Stimulated activated CD4-positive, alpha-beta T cell treated with anti-CD3 and anti-CD28 coated beads, Interleukin-1b, Interleukin-23, amount 100 ng/mL, for 4 hours (primary cell): ENCODE measurements around the gene INPP4A.

ENCODE experiments used
- DNase-seq, 2 donors: peaks; one replicate each; pipeline ENCODE4 v3.0.0-alpha.2; 2020; ENCODE audit warnings: low read depth in 2 of 2

Gene INPP4A

DNA sequence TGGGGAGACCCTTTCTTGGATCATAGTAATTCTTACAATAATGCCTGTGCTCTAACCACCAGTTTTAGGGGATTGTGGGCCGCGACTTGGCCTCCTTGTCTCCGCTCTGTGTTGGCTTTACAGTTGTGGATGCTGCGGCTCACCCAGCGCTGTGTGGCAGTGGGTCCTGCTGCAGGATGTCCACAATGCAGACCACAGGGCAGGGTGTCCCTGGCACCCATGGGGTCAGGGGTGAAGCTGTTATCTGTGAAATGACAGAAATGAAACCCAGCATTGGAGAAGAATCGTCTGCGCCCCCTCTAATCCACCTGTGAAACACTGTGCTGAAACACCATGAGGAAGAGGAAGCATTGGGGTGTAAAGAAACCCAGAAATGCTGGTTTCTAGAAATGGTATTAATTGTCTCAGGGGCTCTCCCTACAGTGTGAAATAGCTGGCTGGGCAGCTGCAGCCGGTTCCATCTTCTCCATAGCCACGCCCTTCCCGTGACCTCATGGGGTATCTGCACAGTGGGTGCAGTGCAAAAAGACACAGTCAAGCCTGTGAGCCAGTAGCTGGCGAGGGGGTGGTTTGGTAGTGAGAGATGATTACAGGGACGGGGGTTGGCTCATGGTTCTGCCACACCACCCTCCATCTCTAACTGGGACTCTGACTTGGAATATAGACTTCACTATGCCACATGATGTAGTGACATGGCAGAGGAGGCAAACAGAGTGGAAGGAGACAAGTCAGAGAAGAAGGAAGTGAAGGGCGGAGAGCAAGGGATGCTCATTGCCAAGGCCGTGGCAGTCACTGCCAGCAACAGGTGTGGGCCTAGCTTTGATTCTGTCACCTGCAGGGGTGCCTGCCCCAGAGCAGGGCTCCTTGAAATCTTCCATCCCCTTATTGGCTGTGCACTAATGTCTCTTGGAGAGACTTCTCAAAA lies 16.2 kb downstream of the INPP4A start:
- DNase-seq, result peak in 1 of 2 donors; percentile 49

DNA sequence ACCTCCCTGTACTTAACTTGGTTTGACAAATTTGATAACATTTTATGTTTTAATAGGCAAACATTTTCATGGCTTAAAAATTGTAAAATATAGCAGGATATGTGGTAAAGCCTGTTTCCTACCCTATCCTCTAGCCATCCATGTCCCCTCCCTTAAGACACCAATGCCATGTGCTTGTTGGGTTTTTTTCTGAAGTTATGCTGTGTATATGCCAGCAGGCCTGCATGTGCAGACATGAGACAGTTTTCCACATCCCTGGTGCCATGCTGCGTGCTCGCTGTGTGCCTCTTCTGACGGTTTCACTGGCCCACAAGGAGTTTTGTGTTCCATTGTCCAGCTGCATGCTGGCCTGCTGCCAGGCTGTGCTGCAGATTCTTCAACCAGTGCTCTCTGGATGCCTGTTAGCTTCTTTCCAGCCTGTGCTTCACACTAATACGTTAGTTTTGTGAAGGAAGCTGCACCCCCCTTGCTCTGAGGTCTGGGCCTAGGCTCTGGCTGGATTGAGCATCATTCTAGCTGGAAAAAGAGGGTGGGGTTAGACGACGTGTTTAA lies 16.9 kb downstream of the INPP4A start:
- DNase-seq, result no peak

DNA sequence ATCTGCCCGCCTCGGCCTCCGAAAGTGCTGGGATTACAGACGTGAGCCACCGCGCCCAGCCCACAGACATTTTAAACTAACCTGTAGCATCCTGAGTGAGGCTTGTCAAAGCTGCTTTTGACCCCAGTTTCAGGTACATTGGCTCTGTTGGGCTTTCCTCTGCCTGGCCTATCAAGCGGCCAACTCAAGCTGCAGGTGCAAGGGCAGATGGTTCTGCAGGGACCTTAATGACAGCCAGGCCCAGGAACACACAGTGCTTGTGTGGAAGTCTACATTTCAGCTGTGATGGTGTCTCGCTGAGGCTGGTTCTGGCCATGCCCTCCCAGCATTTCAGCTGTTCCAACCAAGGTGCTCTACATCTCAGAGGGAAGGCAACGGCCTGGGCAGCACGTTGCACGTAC lies 18.4 kb downstream of the INPP4A start:
- DNase-seq, result no peak

DNA sequence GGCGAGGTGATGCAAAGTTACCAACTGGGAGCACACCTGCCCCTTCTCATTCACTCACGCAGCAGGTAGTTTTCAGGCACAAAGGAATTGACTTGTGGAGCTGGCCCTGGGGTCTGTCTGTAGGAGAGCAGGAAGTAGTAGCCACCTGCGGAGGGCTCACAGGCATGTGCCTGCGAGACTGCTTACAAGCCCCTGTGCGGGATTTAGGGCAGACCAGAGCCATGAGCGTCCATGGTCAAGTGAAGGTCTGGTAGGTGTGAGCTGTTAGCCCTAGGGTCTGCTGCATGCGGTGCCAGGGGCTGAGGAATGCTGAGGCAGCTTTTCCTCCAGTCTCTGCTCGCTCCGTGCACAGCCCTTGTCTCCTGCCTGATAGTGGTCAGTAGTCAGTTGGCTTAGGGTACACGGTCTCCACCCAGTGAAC lies 18.9 kb downstream of the INPP4A start:
- no peak for DNase-seq

DNA sequence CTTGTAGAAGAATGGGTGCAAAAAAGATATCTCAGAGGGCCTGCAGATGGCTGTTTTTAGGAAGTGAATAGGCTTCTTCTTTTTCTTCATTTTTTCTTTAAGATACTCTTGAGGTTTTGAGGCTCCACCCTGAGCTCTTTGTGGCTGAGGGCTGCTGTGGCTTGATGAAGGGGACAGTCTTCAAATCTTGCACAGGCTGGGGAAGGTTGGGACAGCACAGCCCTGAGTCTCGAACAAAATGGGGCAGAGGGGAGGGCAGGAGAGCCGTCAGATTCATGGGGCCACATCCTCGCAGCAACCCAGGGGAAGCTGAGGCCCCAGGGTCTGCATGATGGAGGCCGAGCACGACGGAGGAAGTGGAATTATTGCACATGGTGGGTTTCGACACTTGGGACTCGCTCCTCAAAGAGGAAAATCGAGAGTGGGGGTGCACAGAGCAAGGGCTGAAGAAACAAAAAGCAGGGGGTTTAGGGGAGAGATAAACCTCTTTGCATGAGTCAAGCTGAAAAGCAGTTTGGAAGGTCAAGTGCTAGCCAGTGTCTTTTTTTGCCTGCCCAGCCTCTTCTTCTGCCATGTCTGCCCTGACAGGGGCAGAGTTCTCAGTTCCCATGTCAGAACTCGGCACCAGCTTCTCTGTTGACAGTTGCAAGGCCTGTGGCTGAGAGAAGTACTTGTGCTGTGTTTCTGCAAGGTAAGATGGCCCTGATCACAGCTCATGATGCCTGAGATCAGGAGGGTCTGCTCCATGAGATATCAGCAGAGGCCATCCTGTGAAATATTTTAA lies 19.5 kb downstream of the INPP4A start:
- DNase-seq, result no peak

DNA sequence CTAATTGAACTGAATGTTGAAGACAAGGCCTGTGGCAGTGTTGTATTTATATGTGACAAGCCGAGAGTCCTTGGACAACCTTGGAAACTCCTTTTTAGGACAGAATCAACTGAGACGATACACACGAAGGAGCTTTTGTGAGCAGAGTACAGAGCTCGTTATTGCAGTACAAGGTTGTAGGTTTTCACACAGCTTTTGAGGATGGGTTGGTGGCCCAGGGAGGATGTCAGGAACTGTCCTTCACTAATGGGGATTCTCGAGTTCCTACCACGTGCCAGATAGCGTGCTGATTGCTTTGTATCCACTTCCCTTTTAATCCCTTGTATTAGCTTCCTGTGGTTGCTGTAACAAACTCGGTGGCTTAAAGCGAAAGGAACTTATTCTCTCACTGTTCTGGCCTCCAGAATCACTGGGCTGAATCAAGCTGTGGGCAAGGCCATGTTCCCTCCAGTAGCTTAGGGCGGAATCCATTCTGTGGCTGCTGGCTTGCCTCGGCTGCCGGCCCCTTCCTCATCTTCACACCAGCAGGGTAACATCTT lies 20.2 kb downstream of the INPP4A start:
- no peak for DNase-seq

DNA sequence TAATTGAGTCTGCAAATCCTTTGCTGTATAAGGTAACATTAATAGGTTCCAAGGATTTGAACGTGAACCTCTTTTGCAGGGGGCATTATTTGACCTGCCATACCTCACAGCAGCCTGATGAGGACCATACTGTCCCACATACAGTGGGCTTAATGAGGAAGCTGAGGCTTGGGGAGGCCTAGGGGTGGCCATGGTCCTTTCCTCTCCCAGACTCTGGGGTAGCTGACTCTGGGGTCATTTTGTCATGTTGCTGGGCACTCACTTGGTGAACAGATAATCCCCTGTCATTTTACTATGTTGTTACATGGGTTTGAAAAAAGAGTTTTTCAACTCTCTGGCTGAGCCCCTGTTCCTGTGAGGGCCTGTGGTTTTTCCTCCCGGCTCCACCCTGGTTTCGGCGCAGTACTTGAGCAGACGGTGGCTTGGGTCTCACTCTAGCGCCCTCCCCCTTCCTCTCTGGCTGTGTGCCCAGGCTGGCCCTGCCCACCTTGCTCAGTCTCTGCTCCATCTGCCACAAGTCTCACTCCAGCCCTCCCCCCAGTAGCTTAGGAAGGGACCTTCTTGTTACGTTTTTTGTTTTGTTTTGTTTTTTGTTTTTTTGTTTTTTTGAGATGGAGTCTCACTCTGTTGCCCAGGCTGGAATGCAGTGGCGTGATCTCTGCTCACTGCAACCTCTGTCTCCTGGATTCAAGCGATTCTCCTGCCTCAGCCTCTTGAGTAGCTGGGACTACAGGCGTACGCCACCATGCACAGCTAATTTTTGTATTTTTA lies 21.0 kb downstream of the INPP4A start:
- peak; percentile 36 to 51 for DNase-seq

DNA sequence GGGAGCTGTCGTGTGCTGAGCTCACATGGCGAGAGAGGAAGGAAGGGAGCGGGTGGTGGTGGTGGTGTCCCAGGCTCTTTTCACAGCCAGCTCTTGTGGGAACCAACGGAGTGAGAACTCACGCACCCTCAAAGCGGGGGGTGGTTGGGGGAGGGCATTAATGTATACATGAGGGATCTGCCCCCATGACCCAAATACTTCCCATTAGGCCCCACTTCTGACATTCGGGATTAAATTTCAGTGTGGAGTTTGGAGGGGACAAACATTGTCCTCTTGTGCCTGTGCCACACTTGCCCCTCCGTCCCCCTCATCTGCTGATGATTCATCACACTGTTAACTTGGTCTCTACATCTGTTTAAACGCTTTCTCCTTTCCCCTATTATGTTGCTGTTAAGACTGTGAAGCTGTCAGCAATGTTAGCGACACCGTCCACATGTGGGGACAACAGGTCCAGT lies 22.5 kb downstream of the INPP4A start:
- DNase-seq, result no peak

DNA sequence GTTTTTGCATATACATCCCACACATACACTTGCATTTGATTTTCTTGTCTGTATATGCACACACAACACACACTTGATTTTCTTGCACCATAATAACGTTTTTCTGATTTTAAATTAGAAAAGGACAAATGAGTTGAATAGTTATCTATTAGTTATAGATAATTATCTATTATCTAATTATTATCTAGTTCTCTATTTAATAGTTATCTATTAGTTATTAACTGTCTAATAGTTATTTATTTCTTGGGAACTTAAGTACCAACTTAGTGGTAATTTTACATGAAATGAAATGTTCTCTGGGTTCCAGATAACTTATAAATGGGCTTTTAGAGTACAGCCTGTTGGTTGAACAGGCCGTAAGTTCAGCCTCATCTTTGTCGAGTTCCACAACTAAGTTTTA lies 23.0 kb downstream of the INPP4A start:
- DNase-seq, result no peak

DNA sequence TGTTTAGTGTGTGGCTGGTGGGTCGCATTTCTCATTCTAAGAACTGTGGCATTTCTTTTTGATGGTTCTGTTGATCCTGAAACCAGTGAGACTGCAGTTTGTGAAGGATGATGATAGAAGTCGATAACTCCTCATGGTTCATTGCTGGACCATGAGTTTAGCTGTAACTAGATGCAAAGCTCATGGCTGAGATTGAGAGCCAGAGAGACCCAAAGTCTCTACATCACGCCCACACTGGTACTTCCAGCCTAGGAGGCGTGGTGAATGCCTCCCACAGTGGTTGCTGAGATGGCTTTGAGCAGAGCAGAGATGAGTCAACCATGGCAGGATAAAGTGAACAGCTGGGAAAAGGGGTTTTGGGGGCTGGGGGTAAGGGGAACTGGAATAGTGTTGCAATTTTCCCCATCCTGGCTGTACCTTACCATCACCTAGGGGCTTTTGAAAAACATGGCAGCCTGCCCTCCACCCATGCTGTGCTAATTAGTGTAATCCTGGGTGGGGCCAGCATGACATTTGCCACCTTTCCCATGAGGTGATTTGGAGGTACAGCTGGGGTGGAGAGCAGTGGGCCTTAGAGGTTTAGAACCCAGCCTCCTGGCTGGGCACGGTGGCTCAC lies 24.1 kb downstream of the INPP4A start:
- DNase-seq, result peak in 1 of 2 donors; percentile 28

DNA sequence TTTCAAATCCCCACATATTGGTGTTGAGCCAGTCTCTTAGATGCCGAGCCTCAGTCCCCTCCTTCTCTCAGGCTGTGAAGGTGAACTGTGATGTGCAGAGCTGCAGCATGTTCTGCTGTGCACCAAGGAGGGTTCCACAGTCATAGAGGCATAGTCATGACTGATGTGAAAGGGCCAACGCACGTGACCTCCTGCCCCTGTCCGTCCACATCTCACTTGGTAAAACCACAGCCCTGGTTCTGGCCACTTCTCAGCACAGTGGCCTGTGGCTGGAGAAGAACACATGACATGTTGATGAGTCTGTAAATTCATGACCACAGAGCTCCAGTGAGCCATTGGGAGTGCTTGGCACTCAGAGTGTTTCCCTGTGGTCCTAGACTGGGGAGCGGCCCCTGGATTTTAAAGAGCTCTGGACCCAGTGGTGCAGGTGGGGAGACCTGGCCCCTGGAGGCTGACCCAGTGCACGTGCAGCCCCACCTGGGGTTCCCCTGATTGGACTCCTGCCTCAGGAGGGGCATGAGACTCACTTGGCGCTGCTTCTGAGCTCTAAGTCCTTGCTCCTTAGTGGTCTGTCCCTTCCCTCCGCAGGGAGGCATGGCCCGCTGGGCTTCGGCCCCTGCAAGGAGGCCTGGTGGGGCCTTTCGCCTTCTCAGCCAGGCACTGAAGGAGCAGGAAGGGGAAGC lies 25.3 kb downstream of the INPP4A start:
- no peak for DNase-seq

DNA sequence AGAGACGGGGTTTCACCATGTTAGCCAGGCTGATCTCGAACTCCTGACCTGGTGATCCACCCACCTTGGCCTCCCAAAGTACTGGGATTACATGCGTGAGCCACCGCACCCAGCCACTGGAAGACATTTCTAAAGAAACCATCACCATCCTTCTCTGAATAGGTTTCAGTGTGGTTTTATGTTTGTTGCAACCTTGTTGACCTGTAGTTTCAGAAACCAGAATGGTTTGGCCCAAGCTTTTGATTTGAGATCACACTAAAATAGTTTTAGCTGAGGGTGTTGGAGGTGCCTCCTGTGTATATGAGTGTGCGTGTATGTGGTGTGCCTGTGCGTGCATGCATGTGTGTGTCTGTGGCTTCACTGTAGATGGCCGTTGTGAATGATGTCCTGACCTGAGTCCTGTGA lies 26.2 kb downstream of the INPP4A start:
- no peak for DNase-seq

DNA sequence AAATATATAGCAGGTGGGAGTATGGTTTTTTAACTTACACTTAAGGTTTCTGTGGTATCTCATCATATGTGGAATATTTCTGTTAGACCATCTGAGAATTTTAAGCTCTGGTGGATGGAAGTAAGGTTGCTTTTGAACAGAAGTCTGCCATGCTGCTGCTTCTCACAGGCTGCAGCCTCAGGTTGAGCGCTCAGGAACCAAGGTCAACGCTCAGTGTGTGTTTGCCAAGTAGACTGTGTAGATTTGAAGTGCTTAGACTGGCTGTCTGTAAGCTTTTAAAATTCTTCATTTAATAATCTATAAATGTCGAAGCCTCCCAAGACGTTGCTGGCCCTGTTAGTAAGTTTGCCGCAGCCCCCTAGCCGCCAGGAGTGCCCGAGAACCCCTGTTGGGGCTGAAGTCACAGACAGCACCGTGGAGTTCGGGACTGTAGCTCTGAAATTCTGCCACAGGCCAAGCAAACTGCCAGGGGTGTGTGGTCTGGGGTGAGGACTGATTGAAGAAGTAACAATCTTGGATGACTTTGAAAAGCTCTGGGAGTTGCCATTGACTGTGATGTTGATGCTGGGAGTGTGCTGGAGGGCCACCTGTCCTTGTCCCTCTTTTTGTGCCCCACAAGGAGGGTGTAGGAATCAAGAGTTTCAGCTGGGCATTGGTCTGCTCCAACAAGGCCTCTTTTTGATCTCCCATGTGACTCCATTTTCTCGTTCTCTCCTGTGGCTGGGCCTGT lies 26.9 kb downstream of the INPP4A start:
- DNase-seq, result no peak

DNA sequence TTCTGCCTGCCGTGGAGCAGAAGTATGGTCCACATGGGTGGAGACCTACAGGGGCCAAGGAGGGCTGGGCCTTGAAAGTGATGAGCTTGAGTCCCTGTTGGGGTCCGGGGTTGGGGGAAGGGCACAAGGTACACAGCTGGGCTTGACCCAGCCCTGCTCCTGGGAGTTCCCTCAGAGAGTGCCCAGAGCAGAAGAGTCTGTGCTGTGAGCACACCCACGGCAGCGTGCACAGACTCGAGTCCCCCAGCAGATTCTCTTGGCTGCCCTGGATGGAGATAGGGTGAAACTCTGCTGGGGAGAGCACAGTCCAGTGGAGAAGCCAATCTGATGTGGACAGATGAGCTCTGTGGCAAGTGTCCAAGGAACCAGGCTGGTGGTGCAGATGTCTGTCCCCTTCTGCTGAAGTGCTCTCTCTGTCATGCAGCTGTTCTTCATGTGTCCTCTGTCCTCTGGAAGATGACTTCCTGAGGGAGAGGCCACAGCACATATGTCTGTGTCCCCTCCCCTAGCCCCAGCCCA lies 27.5 kb downstream of the INPP4A start:
- DNase-seq, result no peak

DNA sequence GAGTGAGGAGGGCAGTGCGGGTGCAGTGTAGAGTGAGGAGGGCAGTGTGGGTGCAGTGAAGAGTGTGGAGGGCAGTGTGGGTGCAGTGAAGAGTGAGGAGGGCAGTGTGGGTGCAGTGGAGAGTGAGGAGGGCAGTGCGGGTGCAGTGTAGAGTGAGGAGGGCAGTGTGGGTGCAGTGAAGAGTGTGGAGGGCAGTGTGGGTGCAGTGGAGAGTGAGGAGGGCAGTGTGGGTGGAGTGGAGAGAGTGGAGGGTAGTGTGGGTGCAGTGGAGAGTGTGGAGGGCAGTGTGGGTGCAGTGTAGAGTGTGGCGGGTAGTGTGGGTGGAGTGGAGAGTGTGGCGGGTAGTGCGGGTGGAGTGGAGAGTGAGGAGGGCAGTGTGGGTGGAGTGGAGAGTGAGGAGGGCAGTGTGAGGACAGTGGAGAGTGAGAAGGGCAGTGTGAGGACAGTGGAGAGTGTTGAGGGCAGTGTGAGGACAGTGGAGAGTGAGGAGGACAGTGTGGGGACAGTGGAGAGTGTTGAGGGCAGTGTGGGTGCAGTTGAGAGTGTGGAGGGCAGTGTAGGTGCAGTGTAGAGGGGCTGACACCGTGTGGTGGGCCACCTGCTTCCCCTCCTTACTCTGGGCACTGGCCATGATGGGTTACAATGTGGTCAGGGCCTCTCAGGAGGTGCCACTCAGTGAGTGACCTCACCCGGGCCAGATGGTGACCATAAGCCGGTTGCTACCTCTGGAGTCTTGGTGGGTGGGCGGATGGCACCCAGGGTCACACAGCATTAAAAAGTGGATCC lies 28.5 kb downstream of the INPP4A start:
- no peak for DNase-seq

DNA sequence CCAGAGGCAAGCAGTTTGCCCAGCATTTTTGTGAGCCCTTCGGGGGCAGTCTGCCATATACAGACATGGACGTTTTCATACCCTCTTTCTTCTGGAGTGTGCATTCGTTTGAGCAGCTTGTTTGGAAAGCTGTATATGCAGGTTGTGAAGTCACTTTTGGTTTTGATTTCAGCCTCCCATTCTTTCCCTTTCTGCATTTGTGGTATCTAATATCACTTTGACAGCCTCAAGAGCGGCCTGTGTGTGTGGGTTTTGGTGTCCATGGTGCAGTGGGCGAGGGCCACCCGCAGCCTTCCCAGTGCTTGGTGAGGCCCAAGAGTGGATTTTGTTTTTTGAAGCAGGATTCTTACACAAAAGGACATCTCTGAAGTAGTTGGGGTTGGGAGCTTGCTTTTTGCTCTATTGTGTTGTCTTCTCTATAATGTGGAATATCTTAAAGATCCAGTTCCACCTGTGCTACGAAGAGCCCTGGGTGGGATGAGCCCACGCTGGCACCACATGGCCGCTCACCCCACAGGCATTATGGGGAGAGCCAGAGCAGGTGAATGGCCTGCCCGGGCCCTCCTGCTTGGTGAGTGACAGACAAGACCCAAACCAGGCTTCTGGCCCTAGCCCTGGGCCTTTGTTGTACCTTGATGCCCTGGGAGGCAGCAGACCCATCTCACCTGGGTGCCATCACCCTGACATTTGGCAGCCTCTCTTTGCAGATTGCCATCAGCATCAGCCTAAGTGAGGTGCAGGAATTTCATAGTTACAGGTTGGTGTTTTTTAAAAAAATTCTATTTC lies 29.5 kb downstream of the INPP4A start:
- DNase-seq, result no peak

DNA sequence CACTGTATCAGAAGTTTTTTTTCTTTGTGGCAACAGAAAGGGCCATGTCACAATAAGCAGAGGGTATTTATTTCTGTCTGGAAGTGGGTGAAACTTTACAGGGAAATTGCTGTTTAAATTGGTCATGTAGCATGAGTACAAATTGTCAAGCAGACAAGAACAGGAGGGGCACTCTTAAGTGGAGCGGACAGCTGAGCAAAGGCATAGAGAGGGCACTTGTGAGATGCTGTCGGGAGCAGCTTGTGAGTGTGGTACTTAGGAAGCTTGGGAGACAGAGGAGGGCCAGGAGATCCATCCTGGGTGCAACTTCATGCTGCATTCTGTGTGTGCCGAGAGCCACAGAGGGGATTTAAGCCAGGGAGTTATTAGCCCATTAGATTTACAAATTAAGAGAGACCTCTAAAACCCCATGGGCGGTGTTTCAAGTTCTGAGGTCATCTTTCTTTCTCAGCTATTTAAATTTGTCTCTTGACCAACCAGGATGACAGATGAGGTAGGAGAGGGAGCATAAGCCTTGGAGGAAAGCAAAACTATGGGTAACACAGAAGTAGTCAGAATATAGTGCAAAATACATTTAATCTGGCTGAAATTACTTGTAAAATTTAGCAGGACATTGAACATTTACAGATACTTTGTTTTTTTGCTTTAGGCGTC lies 30.4 kb downstream of the INPP4A start:
- DNase-seq, result no peak
